GM08714 (cell line): ENCODE data around the gene AUNIP.

Source experiments
- H3K4me3 ChIP-seq: fragments of 200-500 bp; sonication (Bioruptor generic); 2 replicates; pipeline ENCODE4 v1.5.1; 2014; ENCODE audit warnings: mild to moderate bottlenecking, low read length, inconsistent platforms
- ZNF274 ChIP-seq: IDR thresholded peaks from 2 replicates; pipeline ENCODE4 v1.6.1; 2012; ENCODE audit warnings: mild to moderate bottlenecking, low read depth, low read length

AUNIP gene

DNA sequence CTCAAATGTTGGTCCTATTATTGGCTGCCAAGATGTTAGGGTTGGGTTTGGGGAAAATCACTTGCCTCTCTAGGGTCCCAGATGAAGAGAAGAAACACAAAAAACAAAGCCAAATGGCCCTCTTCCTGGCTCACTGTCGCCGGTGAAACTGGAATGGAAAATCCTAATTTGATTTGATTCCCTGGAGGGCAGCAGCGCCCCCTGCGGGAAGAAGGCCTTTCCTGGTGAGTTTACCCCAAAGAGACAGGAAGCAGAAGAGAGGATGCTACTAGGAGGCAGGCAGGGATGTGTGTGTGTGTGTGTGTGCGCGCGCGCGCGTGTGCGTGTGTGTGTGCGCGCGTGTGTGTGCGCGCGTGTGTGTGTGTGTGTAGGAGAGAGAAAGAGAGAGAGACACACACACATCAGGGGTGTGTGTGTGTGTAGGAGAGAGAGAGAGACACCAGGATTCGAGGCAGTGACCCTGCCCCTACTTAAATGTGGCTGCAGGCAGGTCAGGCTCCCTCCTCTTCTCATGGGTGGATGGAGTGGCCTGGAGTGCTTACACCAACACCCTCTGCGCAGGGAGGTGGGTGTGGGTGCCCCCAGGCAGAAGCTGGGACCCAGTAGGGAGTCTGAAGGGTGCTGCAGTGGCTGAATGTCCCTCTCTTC, 62.3 kb downstream of the AUNIP start:
- TF ChIP-seq ZNF274, result no peak
- no peak overlapping the region for H3K4me3 ChIP-seq

DNA sequence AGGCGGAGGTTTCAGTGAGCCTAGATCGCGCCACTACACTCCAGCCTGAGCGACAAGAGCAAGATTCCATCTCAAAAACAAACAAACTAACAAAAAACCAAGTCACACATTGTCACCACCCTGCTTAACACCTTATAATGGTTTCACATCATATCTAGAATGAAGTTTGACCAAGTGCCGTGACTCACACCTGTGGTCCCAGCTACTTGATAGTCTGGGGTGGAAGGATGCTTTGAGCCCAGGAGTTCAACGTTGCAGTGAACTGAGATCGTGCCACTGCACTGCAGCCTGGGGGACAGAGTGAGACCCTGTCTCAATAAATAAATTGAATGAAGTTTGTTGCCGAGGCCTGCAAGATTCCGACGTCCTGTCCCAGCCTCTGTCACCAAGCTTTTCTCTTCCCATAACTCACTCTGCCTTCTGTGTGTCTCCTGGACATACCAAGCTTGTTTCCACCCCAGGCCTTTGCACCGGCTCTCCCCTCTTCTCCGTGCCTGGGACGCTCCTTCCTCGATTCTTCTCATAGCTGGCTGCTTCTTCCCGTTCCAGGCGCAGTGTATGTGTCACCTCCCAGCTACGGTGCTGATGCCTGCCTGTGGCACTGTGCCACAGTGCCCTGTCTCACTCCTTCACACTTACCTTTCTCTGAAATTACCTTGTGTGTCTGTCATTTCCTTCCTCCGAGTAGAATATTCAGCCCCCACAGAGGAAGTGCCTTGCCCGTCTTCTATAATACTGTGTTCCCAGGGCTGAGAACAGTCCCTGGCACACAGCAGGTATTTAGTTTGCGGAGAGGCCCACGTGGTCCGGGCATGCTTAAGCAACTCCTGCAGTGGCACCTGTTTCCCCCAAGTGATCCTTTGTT, 63.1 kb downstream of the AUNIP start:
- TF ChIP-seq ZNF274, result no peak
- no peak overlapping the region for H3K4me3 ChIP-seq

DNA sequence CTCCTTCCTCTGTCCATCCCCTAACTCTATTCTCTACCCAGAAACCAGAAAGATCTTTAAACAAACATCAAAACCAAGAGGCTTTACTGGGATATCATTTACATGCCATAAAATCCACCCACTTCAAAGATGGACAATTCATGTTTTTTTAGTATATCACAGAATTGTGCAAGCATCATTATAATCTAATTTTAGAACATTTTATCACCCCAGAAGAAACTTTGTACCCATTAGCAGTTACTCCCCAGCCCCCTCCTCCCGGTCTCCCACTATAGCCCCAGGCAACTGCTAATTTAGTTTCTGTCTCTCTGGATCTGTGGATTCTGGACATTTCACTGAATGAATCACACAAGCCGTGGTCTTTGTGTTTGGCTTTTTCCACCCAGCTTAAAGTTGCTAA, 64.0 kb downstream of the AUNIP start:
- no peak for TF ChIP-seq ZNF274
- H3K4me3 ChIP-seq, result no peak overlapping the region

DNA sequence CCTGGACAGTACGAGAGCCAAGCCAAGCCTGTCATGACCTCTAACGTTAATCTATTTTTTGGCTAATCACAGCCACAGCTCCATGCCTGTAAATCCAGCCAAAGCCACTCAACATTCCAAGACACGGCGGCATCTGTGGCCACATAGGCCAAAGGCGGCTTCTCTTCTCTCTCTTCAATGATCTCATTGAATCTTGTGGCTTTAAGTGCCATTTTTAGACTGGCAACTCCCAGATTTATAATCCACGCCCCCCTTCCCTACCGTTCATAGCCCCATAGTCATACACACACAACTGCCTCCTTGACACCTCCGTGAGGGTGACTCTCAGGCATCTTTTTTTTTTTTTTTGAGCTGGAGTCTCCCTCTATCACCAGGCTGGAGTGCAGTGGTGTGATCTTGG, 64.9 kb downstream of the AUNIP start:
- no peak for TF ChIP-seq ZNF274
- no peak overlapping the region for H3K4me3 ChIP-seq

DNA sequence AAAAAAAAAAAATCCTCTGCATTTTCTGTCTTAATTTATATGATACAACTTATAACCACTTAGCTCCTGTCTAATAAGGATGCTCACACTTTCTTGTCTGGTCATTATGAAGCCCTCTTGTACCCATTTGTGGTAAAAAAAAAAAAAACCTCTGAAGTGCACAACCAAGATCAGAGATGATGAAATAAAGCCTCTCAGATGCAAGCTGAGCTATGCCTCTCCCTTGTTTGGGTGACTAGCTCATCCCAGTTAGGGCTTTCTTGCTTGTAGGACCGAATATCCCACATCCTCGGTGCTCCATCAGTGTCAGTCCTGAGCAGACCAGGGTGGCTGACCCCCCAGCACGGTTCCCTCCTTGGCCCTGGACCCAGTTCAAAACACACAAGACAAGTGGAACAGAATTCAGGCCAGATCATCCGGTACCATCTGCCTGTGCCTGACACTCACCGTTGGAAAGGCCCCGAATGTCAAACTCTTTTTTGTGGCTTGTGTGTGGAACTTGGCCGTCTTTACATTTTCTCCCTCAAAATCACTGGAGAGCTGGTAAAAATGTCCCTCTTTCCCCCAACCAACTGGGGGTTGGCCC, 65.6 kb downstream of the AUNIP start:
- TF ChIP-seq ZNF274, result no peak
- H3K4me3 ChIP-seq, result no peak overlapping the region

DNA sequence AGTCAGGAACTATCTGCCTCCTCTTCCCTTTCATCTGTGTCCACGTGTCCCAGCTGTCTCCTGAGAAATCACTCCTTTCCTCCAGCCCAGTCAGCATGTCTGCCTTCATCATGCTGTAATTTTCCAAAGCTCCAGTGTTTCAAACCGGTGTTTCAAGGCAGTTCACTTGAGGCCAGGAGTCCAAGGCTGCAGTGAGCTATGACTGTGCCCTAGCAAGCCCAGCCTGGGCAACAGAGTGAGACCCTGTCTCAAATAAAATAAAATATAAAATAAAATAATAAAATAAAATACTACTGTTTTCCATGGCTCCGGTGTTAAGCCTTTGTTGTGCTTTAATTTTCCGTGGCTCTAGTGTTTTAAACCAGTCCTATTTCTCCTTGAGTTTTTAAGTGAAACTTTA, 67.1 kb downstream of the AUNIP start:
- no peak overlapping the region for H3K4me3 ChIP-seq
- TF ChIP-seq ZNF274, result no peak

DNA sequence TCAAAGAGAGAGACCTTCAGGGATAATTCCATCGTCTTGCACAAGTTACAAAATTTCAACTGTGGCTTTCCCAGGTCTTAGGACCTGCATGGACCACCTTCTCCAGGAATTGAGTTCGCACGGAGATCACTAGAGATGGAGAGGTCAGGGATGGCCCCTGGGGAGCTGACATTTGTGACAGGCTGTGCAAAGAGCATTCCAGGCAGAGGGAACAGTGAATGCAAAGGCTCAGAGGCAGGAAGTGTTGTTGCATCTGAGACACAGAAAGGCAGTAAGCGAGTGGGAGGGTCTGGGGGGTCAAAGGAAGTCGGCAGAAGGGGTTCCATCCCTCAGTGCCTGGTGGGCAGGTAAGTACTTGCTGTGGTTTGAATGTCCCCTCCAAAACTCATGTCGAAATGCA, 68.8 kb downstream of the AUNIP start:
- no peak overlapping the region for H3K4me3 ChIP-seq
- no peak for TF ChIP-seq ZNF274

DNA sequence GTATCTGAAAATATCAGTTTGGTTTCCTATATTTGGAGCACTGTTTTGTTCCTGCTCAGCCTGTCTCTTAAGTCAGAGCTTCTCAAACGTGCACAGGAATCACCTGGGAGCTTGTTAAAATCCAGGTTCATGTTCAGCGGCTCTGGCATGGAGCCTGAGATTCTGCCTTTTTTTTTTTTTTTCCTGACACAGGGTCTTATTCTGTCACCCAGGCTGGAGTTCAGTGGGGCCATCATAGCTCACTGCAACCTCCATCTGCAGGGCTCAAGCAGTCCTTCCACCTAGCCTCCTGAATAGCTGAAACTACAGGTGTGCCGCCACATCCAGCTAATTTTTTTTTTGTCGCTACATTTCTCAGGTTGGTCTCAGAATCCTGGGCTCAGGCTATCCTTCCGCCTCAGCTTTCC, 71.5 kb downstream of the AUNIP start:
- no peak overlapping the region for H3K4me3 ChIP-seq
- TF ChIP-seq ZNF274, result no peak

DNA sequence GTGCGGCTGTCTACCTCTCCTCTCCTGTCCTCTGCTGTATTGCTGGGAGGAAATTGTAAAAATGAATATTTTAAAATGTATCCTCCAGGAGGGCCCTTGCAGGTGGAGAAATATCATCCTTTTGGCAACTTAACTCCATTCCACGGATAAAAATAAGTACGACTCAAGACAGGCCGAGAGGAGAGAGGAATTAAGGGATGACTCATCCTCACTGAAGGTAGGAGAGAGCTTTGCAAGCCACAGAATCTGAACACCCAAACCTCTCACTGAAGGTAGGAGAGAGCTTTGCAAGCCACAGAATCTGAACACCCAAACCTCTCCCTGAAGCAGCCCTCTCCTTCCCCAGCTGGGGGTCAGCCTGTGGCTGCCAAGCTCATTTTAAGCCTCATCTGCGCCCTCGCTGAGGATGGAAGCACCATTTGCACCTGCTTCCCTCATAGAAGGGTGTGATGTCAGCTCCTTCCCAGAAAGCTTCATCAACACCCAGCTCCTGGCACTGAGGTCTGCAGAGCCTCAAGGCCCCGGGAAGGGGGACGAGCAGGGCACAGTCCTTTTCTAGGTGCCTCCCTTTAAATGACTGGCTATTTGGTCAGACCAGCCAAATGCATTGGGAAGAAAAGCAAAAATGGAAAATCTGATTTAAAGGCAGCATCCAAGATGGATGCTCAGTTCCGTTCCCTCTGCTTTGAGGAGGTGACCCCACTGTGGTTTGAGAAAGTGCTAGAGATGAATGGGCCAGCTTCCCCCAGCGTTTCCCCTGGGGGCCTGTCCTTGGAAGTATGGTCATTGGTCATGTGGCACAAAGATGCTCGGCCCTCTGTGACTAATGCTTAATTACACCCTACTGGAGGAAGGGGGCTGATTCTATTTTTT, 72.1 kb downstream of the AUNIP start:
- H3K4me3 ChIP-seq, result no peak overlapping the region
- TF ChIP-seq ZNF274, result no peak

DNA sequence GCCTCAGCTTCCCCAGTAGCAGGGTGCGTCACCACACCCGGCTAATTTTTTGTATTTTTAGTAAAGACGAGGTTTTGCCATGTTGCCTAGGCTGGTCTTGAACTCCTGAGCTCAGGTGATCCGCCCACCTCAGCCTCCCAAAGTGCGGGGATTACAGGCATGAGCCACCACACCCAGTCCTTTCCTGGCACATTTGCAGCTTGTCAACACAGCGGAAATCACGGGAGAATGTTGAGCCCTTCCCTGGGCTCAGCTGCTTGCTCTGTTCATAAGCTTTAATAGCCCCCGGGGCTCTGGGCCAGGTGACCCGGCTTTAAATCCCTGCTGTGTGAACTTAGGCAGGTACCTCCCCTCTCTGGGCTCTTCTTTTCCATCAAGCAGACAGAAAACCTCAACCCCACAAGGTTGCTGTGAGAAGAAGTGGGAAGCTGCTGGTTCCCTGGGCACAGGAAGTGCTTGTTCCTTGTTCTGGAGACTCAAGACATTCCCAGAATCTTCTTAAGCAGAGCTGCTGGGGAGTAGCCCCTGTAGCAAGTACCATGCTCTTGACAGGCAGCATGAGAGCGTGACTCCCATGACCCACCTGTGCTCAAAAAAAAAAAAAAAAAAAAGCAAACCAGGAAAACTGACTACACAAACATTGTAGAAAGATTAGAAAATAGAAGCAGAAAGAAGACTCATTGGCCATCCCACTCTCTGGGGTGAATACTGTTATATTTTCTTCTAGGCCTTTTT, 73.8 kb downstream of the AUNIP start:
- TF ChIP-seq ZNF274, result no peak
- no peak overlapping the region for H3K4me3 ChIP-seq

DNA sequence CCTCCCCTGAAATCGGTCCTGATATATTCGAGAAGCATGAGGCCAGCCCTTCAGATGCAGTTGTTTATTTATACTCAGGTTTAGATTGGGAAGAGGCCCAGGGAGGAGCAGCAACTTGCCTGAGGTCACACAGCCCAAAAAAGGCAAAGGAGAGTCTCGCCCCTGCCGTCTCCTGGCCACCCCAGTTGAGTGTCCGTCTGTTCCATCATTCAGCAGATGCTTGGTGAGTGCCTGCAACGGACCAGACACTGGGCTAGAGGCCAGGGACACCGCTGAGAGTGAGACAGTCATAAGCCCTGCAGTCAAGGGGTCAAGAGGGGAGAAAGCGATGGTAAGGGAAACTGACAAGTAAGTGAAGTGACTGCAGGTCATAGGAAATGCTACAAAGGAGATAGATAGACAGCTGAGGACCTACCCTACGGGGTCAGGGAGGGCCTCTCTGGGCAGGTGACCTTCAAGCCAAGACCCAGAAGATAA, 74.6 kb downstream of the AUNIP start:
- no peak overlapping the region for H3K4me3 ChIP-seq
- no peak for TF ChIP-seq ZNF274
